Measurements from ENCODE around the gene EREG.
"Not testable (repeated sequence)": the region's sequence is repeated elsewhere in the genome, so short reads cannot be mapped to it uniquely, and the experiment has no call there.

Gene EREG

GRCh38 chr4:74391890-74392475 is 27.0 kb downstream of the EREG start:
- DNase-seq: no peak

GRCh38 chr4:74394476-74395136 is 29.7 kb downstream of the EREG start:
- DNase-seq: no peak

- DNase-seq: no peak
These were observed 30.7 kb downstream of the EREG start for GRCh38 chr4:74395633-74396032.

GRCh38 chr4:74397748-74398426 is 32.9 kb downstream of the EREG start:
- peak; percentile 50 for DNase-seq

GRCh38 chr4:74398894-74399589 is 34.1 kb downstream of the EREG start:
- not testable (repeated sequence) for DNase-seq

- DNase-seq: no peak
These were observed 35.5 kb downstream of the EREG start for GRCh38 chr4:74400395-74400794.

- no peak for DNase-seq
These were observed 37.9 kb downstream of the EREG start for GRCh38 chr4:74402692-74403456.

GRCh38 chr4:74407891-74408290 is 42.9 kb downstream of the EREG start:
- DNase-seq: no peak

GRCh38 chr4:74408639-74409038 is 43.7 kb downstream of the EREG start:
- no peak for DNase-seq

GRCh38 chr4:74410272-74410671 is 45.3 kb downstream of the EREG start:
- DNase-seq: no peak

GRCh38 chr4:74412225-74412624 is 47.3 kb downstream of the EREG start:
- no peak for DNase-seq

- DNase-seq: no peak
These were observed 48.3 kb downstream of the EREG start for GRCh38 chr4:74413265-74413664.

- no peak for DNase-seq
These were observed 49.3 kb downstream of the EREG start for GRCh38 chr4:74414149-74414809.

- no peak for DNase-seq
These were observed 50.8 kb downstream of the EREG start for GRCh38 chr4:74415602-74416300.

- no peak for DNase-seq
These were observed 53.2 kb downstream of the EREG start for GRCh38 chr4:74418063-74418670.

- DNase-seq: no peak
These were observed 55.9 kb downstream of the EREG start for GRCh38 chr4:74420863-74421262.

GRCh38 chr4:74423104-74423503 is 58.2 kb downstream of the EREG start:
- DNase-seq: no peak

- no peak for DNase-seq
These were observed 59.2 kb downstream of the EREG start for GRCh38 chr4:74424111-74424510.

- DNase-seq: no peak
These were observed 61.2 kb downstream of the EREG start for GRCh38 chr4:74426101-74426500.

- no peak for DNase-seq
These were observed 63.3 kb downstream of the EREG start for GRCh38 chr4:74428276-74428675.

GRCh38 chr4:74431113-74431826 is 66.3 kb downstream of the EREG start:
- DNase-seq: peak; percentile 17
